GM21717 (cell line): ENCODE measurements around the gene LCK.
"Not testable (repeated sequence)": the region's sequence is repeated elsewhere in the genome, so short reads cannot be mapped to it uniquely, and the experiment has no call there.

Experiments
- ATAC-seq: cut with Tn5 transposase; IDR thresholded peaks from one replicate; pipeline ENCODE4 v1.9.1; 2021; ENCODE audit warnings: mild to moderate bottlenecking, moderate library complexity; ENCODE audit not compliant: unreplicated experiment

LCK gene

DNA sequence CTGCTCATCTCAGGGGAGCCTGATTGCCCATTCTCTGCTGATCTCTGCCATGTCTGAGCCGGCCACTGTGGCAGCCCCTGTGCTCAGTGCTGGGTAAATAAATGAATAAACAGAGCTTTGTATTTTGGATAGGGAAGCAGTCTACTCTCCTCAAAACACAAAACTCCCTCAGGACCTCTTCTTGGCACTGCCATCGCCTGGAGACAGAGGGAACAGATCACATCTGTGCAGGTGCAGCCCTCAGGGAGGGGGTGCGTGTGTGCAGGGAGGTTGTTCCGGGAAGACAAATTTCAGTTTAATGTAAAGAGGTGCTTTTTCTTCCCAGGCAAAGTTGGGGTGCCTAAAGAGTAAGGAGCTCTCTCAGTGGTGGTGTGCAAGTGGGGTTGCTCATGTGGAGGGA lies 11.7 kb upstream of the LCK start:
- ATAC-seq, result no peak

DNA sequence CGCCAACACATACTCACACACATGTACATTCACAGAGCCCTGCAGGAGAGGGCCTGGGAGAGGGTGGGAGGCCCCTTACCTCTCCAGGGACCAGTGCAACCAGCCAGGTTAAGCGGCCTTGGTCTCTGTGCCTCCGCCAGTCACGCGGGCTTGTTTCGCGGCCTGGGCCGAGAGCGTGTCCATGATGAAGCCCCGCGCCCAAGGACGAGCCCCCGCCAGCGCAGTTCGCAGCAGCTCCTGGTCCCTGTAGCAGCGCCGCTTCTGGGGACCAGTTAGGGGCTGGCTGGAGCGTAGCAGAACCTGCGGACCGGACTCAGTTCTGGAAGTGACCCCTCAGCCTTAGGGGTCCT lies 11.3 kb upstream of the LCK start:
- ATAC-seq, result no peak

DNA sequence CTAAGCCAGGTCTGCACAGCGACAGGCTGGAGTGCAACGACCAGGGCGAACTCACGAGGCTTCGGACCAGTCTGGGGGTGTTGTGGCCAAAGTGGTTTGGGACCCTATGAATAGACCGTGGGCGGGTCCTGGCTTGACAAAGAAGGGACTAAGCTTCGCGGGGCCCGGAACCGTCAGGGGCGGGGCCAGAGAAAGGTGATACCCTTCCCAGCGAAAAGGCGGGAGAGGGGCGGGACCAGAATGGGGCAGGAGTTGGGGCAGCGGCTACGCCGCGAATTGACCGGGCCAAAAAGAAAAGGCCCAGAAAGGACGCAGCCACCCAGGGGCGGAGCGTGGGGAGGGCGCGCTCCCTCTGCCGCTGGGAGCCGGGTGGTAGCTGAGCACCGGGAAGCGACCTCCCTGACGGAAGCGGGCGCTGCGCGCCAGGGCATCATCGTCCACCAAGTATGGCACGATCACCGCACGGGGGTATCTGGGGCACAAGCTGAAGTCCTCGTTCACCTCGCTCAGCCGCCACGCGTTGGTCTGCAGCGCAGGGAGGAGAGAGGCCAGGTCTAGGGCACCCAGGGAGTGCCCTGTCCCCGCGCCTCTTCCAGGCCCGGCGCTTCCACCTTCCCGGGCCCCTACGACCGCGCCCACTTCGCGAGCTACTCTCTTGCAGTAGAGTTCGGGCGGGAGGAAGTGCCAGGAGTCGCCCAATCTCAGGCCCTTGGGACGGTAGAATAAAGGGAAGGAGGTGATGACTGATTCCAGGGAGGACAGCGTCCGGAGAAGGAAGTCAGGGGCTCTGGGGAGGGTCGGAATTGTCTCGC lies 10.7 kb upstream of the LCK start:
- ATAC-seq, result no peak

DNA sequence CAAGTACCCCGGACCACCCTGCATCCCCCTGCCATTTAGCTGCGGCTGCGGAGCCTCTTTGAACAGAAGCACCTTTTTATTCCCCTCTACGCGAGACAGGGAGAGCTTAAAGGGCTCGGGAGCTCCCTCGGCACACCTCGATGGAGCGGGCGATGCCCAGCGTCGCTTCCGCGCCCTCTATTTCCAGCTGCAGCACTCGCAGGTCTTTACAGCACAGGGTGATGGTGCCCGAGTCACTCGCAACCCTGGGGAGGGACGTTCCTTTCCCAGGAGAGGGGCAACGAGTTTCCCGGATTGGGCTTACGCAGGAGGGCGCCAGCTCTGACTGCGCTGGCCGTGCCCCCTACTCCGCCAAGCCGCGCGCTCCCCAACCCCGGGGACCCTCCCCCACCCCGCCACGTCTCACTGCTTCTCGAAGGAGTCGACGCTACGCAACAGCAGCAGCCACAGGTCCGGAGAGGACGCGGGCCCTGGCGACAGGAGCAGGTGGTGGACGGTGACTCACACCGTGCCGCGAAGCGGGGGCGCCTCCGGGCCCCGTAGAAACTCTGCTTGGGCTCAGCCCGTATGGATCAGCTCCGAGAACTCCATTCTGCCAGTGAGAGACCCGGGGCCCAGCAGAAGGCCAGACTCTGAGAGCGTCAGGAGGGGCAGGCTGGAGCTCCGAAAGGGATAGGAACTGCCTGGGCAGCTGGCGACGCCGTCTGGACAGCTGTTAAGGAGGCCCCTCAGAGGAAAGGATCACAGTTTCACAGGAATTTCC lies 9.9 kb upstream of the LCK start:
- ATAC-seq, result no peak

DNA sequence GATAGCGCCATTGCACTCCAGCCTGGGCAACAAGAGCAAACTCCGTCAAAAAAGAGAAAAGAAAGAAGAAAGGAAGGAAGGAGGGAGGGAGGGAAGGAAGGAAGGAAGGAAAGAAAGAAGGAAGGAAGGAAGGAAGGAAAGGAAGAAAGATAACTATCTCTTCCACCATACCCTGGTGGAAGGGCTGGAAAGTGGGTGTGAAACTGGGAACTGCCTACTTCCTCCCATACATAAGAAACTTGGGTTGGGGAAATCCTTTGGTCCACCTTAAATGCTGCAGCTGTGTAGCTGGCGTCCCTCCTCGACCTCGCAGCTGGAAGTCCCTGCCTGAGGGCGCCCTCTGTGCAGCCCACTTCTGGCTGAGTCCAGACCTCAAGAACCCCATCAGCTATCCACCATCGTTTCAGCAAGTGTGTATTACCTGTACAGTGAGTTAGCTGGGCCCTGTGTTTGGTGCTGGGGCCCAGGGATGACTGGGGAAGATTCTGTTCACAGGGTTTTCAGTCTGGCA lies 8.7 kb upstream of the LCK start:
- no peak for ATAC-seq

DNA sequence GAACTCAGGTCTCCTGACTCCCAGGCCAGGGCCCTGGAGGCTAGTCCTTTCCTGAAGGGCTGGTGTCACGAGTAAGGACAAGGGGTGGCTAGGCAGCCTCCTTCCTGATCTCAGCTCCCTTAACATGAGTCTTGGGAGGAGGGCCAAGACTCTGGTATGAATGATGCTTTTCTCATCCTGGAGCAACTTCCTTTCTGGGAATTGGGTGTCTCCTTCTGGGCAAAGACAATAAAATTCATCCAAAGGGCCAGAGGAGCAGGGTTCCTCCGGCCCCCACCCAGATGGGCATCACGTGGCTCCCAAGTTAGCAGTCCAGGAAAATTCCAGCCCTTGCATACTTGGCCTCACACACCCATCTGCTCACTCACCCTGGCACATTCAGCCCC lies 4.2 kb upstream of the LCK start, which contains the start of gene FAM167B:
FAM167B (plus strand) TSS at position 335 of the 386 bp plus-strand sequence. CDS start 200 bp downstream, outside the sequence.
- no peak for ATAC-seq

DNA sequence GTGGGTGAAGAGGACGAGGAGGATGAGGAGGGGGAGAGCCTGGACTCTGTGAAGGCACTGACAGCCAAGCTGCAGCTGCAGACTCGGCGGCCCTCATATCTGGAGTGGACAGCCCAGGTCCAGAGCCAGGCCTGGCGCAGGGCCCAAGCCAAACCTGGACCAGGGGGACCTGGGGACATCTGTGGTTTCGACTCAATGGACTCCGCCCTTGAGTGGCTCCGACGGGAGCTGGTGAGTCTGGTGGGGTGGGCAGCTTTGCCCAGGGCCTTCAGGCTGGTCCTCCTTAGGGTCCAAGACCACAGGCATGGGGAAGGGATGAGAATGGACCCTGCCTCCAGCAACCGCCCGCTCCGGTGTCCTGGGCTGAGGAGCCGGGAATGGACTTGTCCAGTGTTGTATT lies 3.6 kb upstream of the LCK start:
- no peak for ATAC-seq

DNA sequence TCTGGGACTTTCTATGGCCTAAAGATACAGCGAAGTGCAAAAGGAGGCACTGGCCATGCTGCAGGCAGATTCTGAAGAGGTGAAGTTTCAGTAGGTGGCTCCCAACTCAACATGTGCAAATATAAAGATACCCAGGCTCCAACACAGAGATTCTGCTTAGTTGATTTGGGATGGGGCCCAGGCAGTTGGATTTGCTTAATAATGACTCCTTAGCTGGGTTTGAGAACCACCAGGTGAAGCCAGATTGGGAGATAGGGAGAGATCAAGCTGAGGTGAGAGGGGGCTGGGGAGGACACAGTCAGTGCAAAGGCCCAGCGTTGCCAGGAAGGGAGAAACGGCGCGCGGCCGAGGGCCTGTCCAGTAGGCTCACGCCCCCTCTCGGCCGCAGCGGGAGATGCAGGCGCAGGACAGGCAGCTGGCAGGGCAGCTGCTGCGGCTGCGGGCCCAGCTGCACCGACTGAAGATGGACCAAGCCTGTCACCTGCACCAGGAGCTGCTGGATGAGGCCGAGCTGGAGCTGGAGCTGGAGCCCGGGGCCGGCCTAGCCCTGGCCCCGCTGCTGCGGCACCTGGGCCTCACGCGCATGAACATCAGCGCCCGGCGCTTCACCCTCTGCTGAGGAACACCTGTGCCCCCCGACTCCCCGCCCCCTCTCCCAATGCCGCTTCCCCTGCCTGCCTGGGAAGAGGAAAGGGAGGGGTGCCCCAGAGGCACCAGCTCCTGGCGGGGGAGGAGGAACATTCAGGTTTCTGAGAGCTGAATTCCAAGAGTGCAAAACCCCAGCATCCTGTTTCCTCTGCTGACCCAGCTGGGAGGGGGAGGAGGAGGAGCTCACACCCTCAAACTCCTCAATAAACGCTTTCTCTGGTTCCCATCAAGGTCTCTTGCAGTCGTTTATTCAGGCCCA lies 2.8 kb upstream of the LCK start:
- no peak for ATAC-seq

DNA sequence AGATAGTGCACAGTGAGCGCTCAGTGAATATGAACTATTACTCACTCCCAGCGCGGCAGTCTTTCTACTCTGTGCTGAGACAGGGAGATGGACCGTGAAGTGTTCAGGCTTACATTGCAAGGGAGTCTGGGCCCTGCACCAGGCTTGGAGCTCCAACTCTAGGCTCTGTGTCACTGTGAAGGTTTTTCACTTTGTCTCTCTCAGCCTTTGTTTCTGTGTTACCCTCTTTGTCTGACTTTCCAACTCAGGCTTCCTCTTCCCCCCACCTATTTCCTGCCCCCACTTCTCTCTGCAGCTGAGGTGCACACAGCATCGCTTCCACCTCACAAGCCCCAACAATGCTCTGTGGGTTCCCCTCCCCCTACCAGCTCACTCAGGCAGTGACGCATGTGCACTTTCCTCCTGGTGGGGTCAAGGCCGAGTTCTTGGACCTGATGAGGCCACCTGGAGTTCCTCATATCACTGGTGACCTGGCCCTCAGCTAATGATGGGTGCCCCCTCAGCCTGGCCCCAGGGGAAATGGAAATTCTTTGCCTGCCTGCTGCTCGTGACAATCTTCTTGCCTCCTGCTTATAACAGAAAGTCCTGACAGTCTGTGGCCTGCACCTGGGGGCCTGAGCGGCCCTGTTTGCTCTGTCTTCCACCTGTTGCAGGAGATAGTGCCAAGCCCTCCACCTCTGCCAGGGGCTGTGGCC lies 1.1 kb upstream of the LCK start:
- peak; percentile 48 for ATAC-seq

DNA sequence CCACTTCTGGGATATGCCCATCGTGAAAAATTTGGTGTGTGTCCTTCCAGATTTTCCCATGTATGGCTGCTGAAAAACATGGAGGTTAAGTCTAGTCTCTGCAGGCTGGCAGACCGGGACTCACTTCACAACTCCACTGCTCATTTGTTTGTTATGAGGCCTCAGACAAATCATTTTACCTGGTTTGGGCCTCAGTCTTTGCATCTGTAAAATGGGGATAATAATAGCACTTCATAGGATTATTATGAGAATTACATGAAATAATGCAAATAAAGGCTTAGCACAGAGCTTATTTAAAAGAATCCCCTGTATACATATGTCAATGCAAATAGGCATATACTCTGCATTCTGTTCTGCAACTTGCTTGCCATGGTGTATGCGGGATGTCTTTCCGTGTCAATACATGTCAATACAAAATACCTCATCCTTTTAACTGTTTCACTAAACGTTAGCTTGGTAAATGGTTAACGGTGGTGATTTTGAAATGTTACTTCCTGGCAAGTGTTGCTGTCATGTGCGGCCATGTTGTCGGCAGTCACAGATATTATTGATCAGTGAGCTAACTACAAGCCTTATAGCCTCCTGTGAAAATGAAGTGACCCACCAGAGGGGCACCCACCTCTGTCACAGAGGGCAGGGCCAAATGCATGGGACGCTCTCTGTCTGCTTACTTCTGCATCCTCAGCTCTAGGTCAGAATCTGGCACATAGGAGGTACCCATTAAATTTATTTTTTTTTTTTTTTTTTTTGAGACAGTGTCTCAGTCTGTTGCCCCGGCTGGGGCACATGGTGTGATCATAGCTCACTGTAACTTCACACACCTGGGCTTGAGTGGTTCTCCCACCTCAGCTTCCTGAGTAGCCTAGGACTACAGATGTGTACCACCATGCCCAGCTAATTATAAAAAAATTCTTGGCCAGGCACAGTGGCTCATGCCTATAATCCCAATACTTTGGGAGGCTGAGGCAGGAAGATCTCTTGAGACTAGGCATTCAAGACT lies 4.3 kb downstream of the LCK start:
- no peak for ATAC-seq

DNA sequence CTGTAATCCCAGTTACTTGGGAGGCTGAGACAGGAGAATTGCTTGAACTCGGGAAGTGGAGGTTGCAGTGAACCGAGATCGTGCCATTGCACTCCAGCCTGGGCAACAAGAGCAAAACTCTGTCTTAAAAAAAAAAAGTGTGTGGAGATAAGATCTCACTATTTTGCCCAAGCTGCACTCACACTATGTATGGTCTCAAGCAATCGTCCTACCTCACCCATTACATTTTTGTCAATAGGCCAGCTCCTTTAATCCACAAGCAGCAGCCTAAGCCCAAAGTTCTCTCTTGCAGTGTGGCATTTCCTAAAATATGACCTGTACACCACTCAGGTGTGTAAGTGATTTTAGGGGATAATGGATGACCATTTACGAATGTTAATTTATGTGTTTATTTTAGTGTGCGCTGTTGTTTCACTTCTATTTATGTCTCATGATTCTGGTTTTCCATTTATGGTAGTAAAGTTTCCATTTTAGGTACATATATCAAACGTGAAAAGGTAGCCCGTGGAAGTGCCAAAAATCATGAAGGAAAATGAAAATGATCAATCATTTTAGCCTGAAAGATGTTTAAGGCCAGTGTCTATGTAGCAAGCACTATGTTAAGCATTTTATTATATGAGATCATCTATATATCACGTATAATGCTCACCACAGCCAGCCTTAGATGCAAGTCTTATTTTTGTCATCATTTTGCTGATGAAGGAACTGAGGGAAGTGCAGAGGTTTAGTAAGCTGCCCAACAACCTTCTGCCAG lies 5.6 kb downstream of the LCK start:
- ATAC-seq, result no peak

DNA sequence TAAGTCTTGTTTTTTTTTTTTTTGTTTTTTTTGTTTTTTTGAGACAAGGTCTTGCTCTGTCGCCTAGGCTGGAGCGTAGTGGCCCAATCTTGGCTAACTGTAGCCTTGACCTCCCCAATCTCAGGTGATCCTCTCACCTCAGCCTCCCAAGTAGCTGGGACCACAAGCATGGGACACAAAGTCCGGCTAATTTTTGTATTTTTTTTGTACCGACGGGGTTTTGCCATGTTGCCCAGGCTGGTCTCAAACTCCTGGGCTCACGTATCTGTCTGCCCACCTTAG lies 6.1 kb downstream of the LCK start:
- ATAC-seq, result no peak

DNA sequence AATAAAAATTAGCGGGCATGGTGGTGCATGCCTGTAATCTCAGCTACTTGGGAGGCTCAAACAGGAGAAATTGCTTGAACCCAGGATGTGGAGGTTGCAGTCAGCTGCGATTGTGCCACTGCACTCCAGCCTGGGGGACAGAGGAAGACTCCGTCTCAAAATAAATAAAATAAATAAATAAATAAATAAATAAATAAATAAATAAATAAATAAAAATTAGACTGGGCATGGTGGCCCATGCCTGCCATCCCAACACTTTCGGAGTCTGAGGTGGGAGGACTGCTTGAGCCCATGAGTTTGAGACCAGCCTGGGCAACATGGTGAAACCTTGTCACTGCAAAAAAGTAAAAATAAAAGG lies 12.2 kb downstream of the LCK start:
- not testable (repeated sequence) for ATAC-seq

DNA sequence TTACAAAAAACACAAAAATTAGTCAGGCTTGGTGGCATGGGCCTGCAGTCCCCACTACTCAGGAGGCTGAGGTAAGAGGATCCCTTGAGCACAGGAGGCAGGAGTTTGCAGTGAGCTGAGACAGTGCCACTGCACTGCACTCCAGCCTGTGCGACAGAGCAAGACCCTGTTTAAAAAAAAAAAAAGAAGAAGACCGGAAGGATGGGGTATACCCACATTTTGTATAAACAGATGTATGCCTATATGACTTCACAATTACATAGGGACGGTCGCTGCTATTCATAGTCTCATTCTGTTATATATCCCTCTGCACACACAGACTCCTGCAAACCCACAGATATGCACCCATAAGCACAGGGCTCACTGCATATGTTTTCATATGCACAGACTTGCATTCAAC lies 12.7 kb downstream of the LCK start:
- no peak for ATAC-seq

DNA sequence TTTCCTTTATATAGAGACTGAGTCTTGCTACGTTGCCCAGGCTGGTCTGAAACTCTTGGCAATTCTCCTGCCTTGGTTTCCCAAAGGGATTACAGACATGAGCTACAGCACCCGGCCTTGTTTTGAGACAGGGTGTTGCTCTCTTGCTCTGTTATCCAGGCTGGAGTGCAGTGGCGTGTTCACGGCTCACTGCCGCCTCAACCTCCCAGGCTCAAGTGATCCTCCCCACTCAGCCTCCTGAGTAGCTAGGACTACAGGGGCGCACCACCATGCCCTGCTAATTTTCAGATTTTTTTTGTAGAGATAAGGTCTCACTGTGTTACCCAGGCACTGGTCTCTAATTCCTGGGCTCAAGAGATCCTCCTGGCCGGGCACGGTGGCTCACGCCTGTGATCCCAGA lies 14.8 kb downstream of the LCK start:
- ATAC-seq, result no peak

DNA sequence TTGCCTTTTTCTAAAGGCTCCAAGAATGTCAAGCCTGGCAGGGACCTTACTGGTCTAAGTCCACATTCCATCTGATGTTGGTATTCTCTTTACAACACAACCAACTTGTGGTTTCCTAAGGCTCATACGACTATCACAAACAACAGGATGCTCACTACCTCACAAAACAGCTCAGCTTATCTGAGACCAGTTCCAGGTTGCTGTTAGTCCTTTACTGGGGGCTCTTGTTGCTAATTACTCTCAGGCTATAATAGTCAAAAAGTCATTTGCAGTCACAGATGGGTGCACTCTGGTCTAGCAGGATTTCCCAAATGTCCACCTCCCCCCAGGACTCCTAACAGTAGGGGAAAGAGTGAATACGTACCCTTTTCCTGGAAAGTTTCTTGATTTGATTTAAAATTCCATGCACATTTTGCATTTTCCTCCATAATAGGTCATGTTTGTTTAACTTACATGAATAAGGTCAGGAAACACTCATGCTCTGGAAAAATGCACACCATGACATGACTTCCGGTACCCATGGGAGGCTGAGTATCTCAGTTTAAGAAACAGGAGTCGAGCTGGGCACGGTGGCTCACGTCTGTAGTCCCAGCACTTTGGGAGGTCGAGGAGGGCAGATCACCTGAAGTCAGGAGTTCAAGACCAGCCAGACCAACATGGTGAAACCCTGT lies 16.0 kb downstream of the LCK start:
- no peak for ATAC-seq

DNA sequence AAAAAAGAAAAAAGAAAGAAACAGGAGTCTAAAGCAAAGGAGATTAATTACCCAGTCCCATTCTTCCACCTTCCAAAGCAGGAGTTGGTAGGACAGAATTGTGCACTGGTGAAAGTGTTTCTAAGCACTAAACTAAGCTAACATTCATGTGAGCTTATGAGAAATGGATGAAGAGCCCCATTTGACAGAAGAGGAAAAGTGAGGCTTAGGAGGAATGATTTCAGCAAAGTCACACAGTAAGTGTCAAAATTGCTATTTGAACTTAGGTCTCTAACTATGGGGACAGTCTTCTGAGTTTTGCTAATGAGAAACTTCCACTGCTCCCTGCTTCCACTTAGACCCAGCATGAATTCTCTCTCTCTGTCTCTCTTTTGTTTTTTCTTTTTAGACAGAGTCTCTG lies 18.7 kb downstream of the LCK start:
- ATAC-seq, result no peak
